H1 (cell line): ENCODE measurements around the gene MBNL2. TPM values are rescaled to one million over a fixed set of nuclear protein-coding genes. Genes with fewer than 3 reads are reported as not detected.

Experiments
- CTCF ChIA-PET: fragments of 300-600 bp; sonication (Branson Sonifier 250); formaldehyde crosslinking; loops from one replicate; lab custom pipeline; 2021; ENCODE audit not compliant: partially characterized antibody; lab: Charles Lee
- POLR2A ChIA-PET: fragments of 300-600 bp; sonication (Branson Sonifier 250); formaldehyde crosslinking; loops from one replicate; lab custom pipeline; 2021; ENCODE audit warnings: inconsistent platforms; ENCODE audit not compliant: partially characterized antibody; lab: Charles Lee
- DNase-seq, 2 experiments: peaks; one replicate each; pipeline versions ENCODE4 v3.0.0 to v3.0.0-alpha.2; 2010 to 2022; ENCODE audit warnings: low spot score in 2 of 2, low read depth in 1 of 2, mixed read lengths in 1 of 2
- FAIRE-seq: peaks from 2 replicates; lab custom pipeline; 2011; peaks lifted over from hg19 to GRCh38; lab: Jason Lieb, UNC
- H2AFZ ChIP-seq: 2 replicates; pipeline ENCODE4 v1.8.1; 2012; ENCODE audit warnings: low read length, inconsistent platforms
- H2AK5ac ChIP-seq: 2 replicates; pipeline ENCODE4 v1.6.1; 2013; ENCODE audit warnings: low read depth, low read length
- H2BK120ac ChIP-seq: replicated peaks from 2 replicates; pipeline ENCODE3; 2013; ENCODE audit warnings: low read depth, low read length, inconsistent platforms
- H2BK12ac ChIP-seq: 2 replicates; pipeline ENCODE4 v1.6.1; 2013; ENCODE audit warnings: low read depth, low read length
- H2BK15ac ChIP-seq: 2 replicates; pipeline ENCODE4 v1.6.1; 2013; ENCODE audit warnings: low read length
- H2BK20ac ChIP-seq: 2 replicates; pipeline ENCODE4 v1.6.1; 2013; ENCODE audit warnings: low read length
- H2BK5ac ChIP-seq: 2 replicates; pipeline ENCODE4 v1.6.1; 2013; ENCODE audit warnings: low read depth, low read length
- H3K14ac ChIP-seq: 2 replicates; pipeline ENCODE4 v1.6.1; 2013; ENCODE audit warnings: inconsistent platforms; ENCODE audit not compliant: insufficient read length
- H3K18ac ChIP-seq: 2 replicates; pipeline ENCODE4 v1.6.1; 2013; ENCODE audit warnings: low read length; ENCODE audit errors: extremely low read depth
- H3K23ac ChIP-seq: 2 replicates; pipeline ENCODE4 v1.6.1; 2013; ENCODE audit warnings: inconsistent platforms; ENCODE audit not compliant: insufficient read length
- H3K23me2 ChIP-seq: 2 replicates; pipeline ENCODE4 v1.6.1; 2013; ENCODE audit warnings: low read depth, low read length
- H3K27ac ChIP-seq: 2 replicates; pipeline ENCODE4 v1.6.1; 2011; ENCODE audit warnings: low read depth, low read length, inconsistent platforms
- H3K27me3 ChIP-seq, 4 experiments: replicated peaks in 1 of 4; 1 replicate in 1 of 4; 2 replicates in 3 of 4; pipeline versions ENCODE4 v1.6.1 to v1.8.1; 2011 to 2013; ENCODE audit warnings: low read length in 3 of 4, mild to moderate bottlenecking in 3 of 4, inconsistent platforms in 2 of 4, mixed read lengths in 2 of 4, moderate library complexity in 1 of 4; ENCODE audit not compliant: control insufficient read depth in 3 of 4, insufficient read depth in 3 of 4; ENCODE audit errors: extremely low read depth in 1 of 4
- H3K36me3 ChIP-seq, 4 experiments: 2 replicates each; pipeline versions ENCODE4 v1.6.1 to v1.8.1; 2011 to 2013; ENCODE audit warnings: mild to moderate bottlenecking in 4 of 4, low read length in 3 of 4, moderate library complexity in 2 of 4, control low read depth in 1 of 4, inconsistent platforms in 1 of 4; ENCODE audit not compliant: insufficient read depth in 4 of 4, control insufficient read depth in 2 of 4
- H3K4ac ChIP-seq: replicated peaks from 2 replicates; pipeline ENCODE3; 2013; ENCODE audit warnings: low read length, low read depth, mixed read lengths, inconsistent platforms; ENCODE audit not compliant: insufficient read length
- H3K4me1 ChIP-seq, 4 experiments: replicated peaks in 1 of 4; 1 replicate in 1 of 4; 2 replicates in 3 of 4; pipeline versions ENCODE4 v1.6.1 to v1.8.1; 2011 to 2013; ENCODE audit warnings: low read length in 3 of 4, inconsistent platforms in 2 of 4, mixed read lengths in 1 of 4; ENCODE audit not compliant: insufficient read depth in 4 of 4, control insufficient read depth in 3 of 4
- H3K4me2 ChIP-seq, 2 experiments: 2 replicates each; pipeline versions ENCODE4 v1.6.1 to v1.8.1; 2011 to 2013; ENCODE audit warnings: low read depth in 2 of 2, low read length in 2 of 2, control low read depth in 1 of 2, inconsistent platforms in 1 of 2, mild to moderate bottlenecking in 1 of 2; ENCODE audit not compliant: insufficient read depth in 1 of 2
- H3K4me3 ChIP-seq, 4 experiments: fragments of 200-600, 300-600 bp in 1 of 4; sonication (generic), shearing (Covaris generic), sonication (Bioruptor Twin) in 1 of 4; 2 replicates each; pipeline versions ENCODE4 v1.5.1 to v1.8.1; 2011 to 2016; ENCODE audit warnings: low read length in 4 of 4, low read depth in 3 of 4, control low read depth in 2 of 4, inconsistent platforms in 2 of 4, mild to moderate bottlenecking in 2 of 4, mixed read lengths in 1 of 4, moderate library complexity in 1 of 4; ENCODE audit not compliant: insufficient read depth in 2 of 4; ENCODE audit errors: extremely low read depth in 1 of 4
- H3K56ac ChIP-seq: replicated peaks from 2 replicates; pipeline ENCODE3; 2013; ENCODE audit warnings: low read depth, mild to moderate bottlenecking, mixed read lengths, low read length, inconsistent platforms; ENCODE audit not compliant: insufficient read length
- H3K79me1 ChIP-seq: 2 replicates; pipeline ENCODE4 v1.6.1; 2013; ENCODE audit warnings: low read depth, low read length, control low read depth
- H3K79me2 ChIP-seq, 2 experiments: 2 replicates each; pipeline versions ENCODE4 v1.6.1 to v1.8.1; 2012 to 2013; ENCODE audit warnings: low read length in 2 of 2, mild to moderate bottlenecking in 2 of 2, inconsistent platforms in 1 of 2; ENCODE audit not compliant: insufficient read depth in 2 of 2, control insufficient read depth in 1 of 2
- H3K9ac ChIP-seq, 4 experiments: replicated peaks in 1 of 4; 1 replicate in 1 of 4; 2 replicates in 3 of 4; pipeline versions ENCODE4 v1.6.1 to v1.8.1; 2011 to 2013; ENCODE audit warnings: low read depth in 3 of 4, low read length in 3 of 4, control low read depth in 2 of 4, mild to moderate bottlenecking in 2 of 4, moderate library complexity in 2 of 4, inconsistent platforms in 1 of 4; ENCODE audit errors: extremely low read depth in 1 of 4
- H3K9me3 ChIP-seq, 2 experiments: 2 replicates each; pipeline versions ENCODE4 v1.6.1 to v1.8.1; 2012 to 2013; ENCODE audit warnings: mild to moderate bottlenecking in 2 of 2, moderate library complexity in 2 of 2, control low read depth in 1 of 2, inconsistent platforms in 1 of 2, low read depth in 1 of 2, low read length in 1 of 2, mixed read lengths in 1 of 2; ENCODE audit not compliant: insufficient read depth in 2 of 2
- H4K20me1 ChIP-seq, 2 experiments: replicated peaks in 1 of 2; 2 replicates each; pipeline versions ENCODE3 to v1.8.1; 2011 to 2013; ENCODE audit warnings: inconsistent platforms in 2 of 2, low read length in 2 of 2, mild to moderate bottlenecking in 1 of 2; ENCODE audit not compliant: insufficient read depth in 2 of 2, control insufficient read depth in 1 of 2
- H4K5ac ChIP-seq: 2 replicates; pipeline ENCODE4 v1.6.1; 2013; ENCODE audit warnings: low read length, low read depth, mixed read lengths, inconsistent platforms; ENCODE audit not compliant: insufficient read length
- H4K8ac ChIP-seq: 2 replicates; pipeline ENCODE4 v1.8.0; 2013; ENCODE audit warnings: mild to moderate bottlenecking, moderate library complexity, low read length, inconsistent platforms; ENCODE audit not compliant: insufficient read depth; ENCODE audit errors: extremely low read depth
- H4K91ac ChIP-seq: replicated peaks from 2 replicates; pipeline ENCODE3; 2013; ENCODE audit warnings: low read length, mixed read lengths, inconsistent platforms; ENCODE audit not compliant: insufficient read length
- BRCA1 ChIP-seq: IDR thresholded peaks from 2 replicates; pipeline ENCODE4 v1.6.1; 2012; ENCODE audit warnings: low read depth, low read length, improper control_type of control experiment
- CHD2 ChIP-seq: IDR thresholded peaks from 2 replicates; pipeline ENCODE4 v1.6.1; 2012; ENCODE audit warnings: low read length, improper control_type of control experiment
- CTBP2 ChIP-seq: IDR thresholded peaks from 2 replicates; pipeline ENCODE4 v1.7.0; 2011; ENCODE audit warnings: borderline replicate concordance, mild to moderate bottlenecking, moderate library complexity, mixed read lengths, low read length; ENCODE audit not compliant: insufficient read depth, insufficient read length
- EZH2 ChIP-seq: fragments of 200-600 bp; sonication (generic); IDR thresholded peaks from 2 replicates; pipeline ENCODE4 v1.7.1; 2012; ENCODE audit warnings: low read depth, mild to moderate bottlenecking, moderate library complexity, low read length, inconsistent platforms; ENCODE audit not compliant: severe bottlenecking
- MAFK ChIP-seq: IDR thresholded peaks from 2 replicates; pipeline ENCODE4 v1.6.1; 2012; ENCODE audit warnings: low read depth, mild to moderate bottlenecking, improper control_type of control experiment, low read length
- SAP30 ChIP-seq: fragments of 300-600 bp; sonication (generic); IDR thresholded peaks from 2 replicates; pipeline ENCODE4 v1.7.1; 2012; ENCODE audit warnings: low read length, moderate library complexity, mild to moderate bottlenecking, inconsistent platforms; ENCODE audit not compliant: insufficient read depth, insufficient replicate concordance
- SP1 ChIP-seq: IDR thresholded peaks from 2 replicates; pipeline ENCODE4 v1.6.1; 2011; ENCODE audit warnings: low read depth, low read length
- TBP ChIP-seq: IDR thresholded peaks from 2 replicates; pipeline ENCODE4 v1.6.1; 2011; ENCODE audit warnings: low read depth, low read length, improper control_type of control experiment
- WGBS, 2 experiments: shearing (Covaris generic) in 1 of 2; methylation state at CpG; one replicate each; pipeline versions ENCODE4 v1.1.6 to v1.1.7; 2013 to 2015; ENCODE audit warnings: low lambda C conversion rate in 2 of 2, mixed read lengths in 2 of 2, inconsistent platforms in 1 of 2, low coverage in 1 of 2, missing lambda C conversion rate in 1 of 2; ENCODE audit not compliant: insufficient replicate concordance in 2 of 2, insufficient coverage in 1 of 2, insufficient read length in 1 of 2; ENCODE audit errors: extremely low coverage in 1 of 2, missing lambda C conversion rate in 1 of 2; 5-methylcytosine and 5-hydroxymethylcytosine counted together
- polyA plus RNA-seq, 7 experiments: library from polyadenylated mRNA; depleted of rRNA in 3 of 7; stranded (reverse) in 5 of 7; unstranded in 2 of 7; fragments of >200 nt in 5 of 7; fragments of 200-250 nt in 2 of 7; gene quantifications; 1 replicate in 5 of 7; 2 replicates in 1 of 7; 4 replicates in 1 of 7; pipeline versions ENCODE4 v1.2.1 to v1.2.3, GENCODE V29; 2011 to 2013; ENCODE audit warnings: missing spikeins in 2 of 7, mixed read lengths in 2 of 7
- total RNA-seq: library from RNA; stranded (reverse); fragmentation: NEBNext Ultra II Directional; extraction: Animal tissue kit (Norgen Biotek cat#: 25700); gene quantifications from 2 replicates; pipeline ENCODE4 v1.2.1, GENCODE V29; 2021
- TF ChIP-seq, protein P1 (sequence below): IDR thresholded peaks from 2 replicates; pipeline ENCODE4 v1.6.1; 2011; ENCODE audit warnings: low read length, improper control_type of control experiment

Gene MBNL2
- total and polyA plus RNA-seq, 2 of the 8 experiments (the other 6 are each of a cell fraction or from before 2014, with no cell fraction given), result 1.0 to 2.6 TPM

DNA sequence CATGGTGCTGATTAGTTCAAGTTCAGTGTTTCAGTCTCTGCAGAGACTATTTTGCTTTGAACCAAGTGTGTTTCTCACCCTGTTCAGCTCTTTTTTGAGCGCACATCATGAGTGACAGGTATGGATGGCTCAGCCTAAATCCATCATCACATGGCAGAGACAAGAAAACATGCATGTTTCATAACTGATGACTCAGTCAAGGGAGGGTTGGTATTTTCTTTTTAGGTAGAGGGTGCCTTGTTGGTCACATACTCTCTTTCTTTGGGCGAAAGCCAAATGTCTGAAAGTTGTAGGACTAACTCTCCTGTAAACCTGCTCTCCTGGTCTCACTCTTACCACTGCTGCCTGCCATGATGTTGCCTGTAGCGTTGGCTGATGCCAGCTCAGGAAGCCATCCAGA is 163.7 kb downstream of the MBNL2 start:
- POLR2A ChIA-PET, result no interaction called here
- no peak overlapping the region for H3K4me2 ChIP-seq
- no peak overlapping the region for H4K8ac ChIP-seq
- H2AFZ ChIP-seq, result no peak overlapping the region
- no peak overlapping the region for H2BK12ac ChIP-seq
- H3K56ac ChIP-seq, result no peak overlapping the region
- no peaks in the 10 kb centered on the region for H3K4me1 ChIP-seq
- no peak overlapping the region for H2BK20ac ChIP-seq
- H2BK15ac ChIP-seq, result no peak overlapping the region
- H3K36me3 ChIP-seq, result no peaks in the 10 kb centered on the region
- no peak overlapping the region for H3K9ac ChIP-seq
- no peak overlapping the region for H3K23ac ChIP-seq
- H3K27me3 ChIP-seq, result no peaks in the 10 kb centered on the region
- no peaks in the 10 kb centered on the region for H3K23me2 ChIP-seq
- H3K14ac ChIP-seq, result no peak overlapping the region
- CTCF ChIA-PET, result interaction anchor here (0.6 to 1.0 kb wide), 3 partner anchors 22 to 202 kb away, joined by 3 to 4 read pairs (median 4); no protein-coding TSS in a partner anchor
- no peak for FAIRE-seq
- DNase-seq, result no peak
- H3K79me2 ChIP-seq, result no peaks in the 10 kb centered on the region
- H3K4ac ChIP-seq, result no peak overlapping the region
- no peak overlapping the region for H2BK5ac ChIP-seq
- WGBS, 2 experiments, result 98% methylated on average over 3 of the region's 3 CpGs; no CpG with 5 or more reads in 1 of the 2 experiments
- H3K79me1 ChIP-seq, result no peaks in the 10 kb centered on the region
- H3K9me3 ChIP-seq, result no peaks in the 10 kb centered on the region
- no peak overlapping the region for H2AK5ac ChIP-seq
- no peak overlapping the region for H3K4me3 ChIP-seq
- H4K91ac ChIP-seq, result no peak overlapping the region
- H3K18ac ChIP-seq, result no peak overlapping the region
- no peak overlapping the region for H4K5ac ChIP-seq
- no peaks in the 10 kb centered on the region for H4K20me1 ChIP-seq
- H3K27ac ChIP-seq, result no peak overlapping the region
- H2BK120ac ChIP-seq, result no peak overlapping the region
- TF ChIP-seq TBP, result no peak
- TF ChIP-seq BRCA1, result no peak
- TF ChIP-seq CTBP2, result no peak
- no peak for TF ChIP-seq SP1
- TF ChIP-seq CHD2, result no peak
- no peak for TF ChIP-seq EZH2
- TF ChIP-seq, protein P1, sequence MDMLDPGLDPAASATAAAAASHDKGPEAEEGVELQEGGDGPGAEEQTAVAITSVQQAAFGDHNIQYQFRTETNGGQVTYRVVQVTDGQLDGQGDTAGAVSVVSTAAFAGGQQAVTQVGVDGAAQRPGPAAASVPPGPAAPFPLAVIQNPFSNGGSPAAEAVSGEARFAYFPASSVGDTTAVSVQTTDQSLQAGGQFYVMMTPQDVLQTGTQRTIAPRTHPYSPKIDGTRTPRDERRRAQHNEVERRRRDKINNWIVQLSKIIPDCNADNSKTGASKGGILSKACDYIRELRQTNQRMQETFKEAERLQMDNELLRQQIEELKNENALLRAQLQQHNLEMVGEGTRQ, result no peak
- no peak for TF ChIP-seq MAFK
- TF ChIP-seq SAP30, result no peak
